HCT116 (cell line): Measurements from ENCODE around the gene CBX4. TPM values are rescaled to one million over a fixed set of nuclear protein-coding genes. Genes with fewer than 3 reads are reported as not detected.

Experiments used
- ATAC-seq: fragments of 200-7000 bp; cut with Tn5 transposase; 2 replicates; pipeline ENCODE4 v1.9.1; 2020; ENCODE audit warnings: mild to moderate bottlenecking, moderate library complexity
- BruUV-seq: library from RNA; stranded (reverse); fragments of 400-500 nt; replicated peaks from 2 replicates; lab custom pipeline; 2021; lab: Mats Ljungman, UMichigan
- CTCF ChIA-PET: fragments of 300-600 bp; sonication (Branson Sonifier 250); formaldehyde crosslinking; loops from one replicate; lab custom pipeline; 2021; ENCODE audit warnings: antibody characterized with exemption; lab: Charles Lee
- POLR2A ChIA-PET: fragments of 300-600, 350-600 bp; sonication (Branson Sonifier 250); formaldehyde crosslinking; loops from one replicate; lab custom pipeline; 2021; ENCODE audit warnings: antibody characterized with exemption; lab: Charles Lee
- RAD21 ChIA-PET, 2 experiments: fragments of 300-600 bp; sonication (Branson Sonifier 250); formaldehyde crosslinking; loops; one replicate each; lab custom pipeline; 2023; ENCODE audit warnings: low total read pairs in 2 of 2; ENCODE audit not compliant: uncharacterized antibody in 2 of 2, unreplicated experiment in 2 of 2, low non-redundant PET in 1 of 2; lab: Charles Lee
- DNase-seq: peaks from one replicate; pipeline ENCODE4 v3.0.0-alpha.2; 2010; ENCODE audit warnings: low read depth, low spot score
- H2AFZ ChIP-seq: fragments of 200-600 bp; shearing (Covaris generic), sonication (generic); 2 replicates; pipeline ENCODE4 v1.6.1; 2017; ENCODE audit warnings: low read depth, mixed run types, mixed read lengths, antibody characterized with exemption, low read length; ENCODE audit not compliant: poor library complexity, severe bottlenecking
- H3K27ac ChIP-seq: 2 replicates; pipeline ENCODE4 v1.5.1; 2012; ENCODE audit warnings: low read depth, low read length
- H3K27me3 ChIP-seq: fragments of 200-600 bp; sonication (generic); 2 replicates; pipeline ENCODE4 v1.6.1; 2016; ENCODE audit warnings: mixed run types, low read length, mixed read lengths; ENCODE audit not compliant: insufficient read depth
- H3K36me3 ChIP-seq, 2 experiments: fragments of 200-500 bp in 1 of 2; fragments of 200-600 bp in 1 of 2; sonication (Bioruptor generic) in 1 of 2; sonication (generic) in 1 of 2; 2 replicates each; pipeline versions ENCODE4 v1.5.1 to v1.6.1; 2014 to 2016; ENCODE audit warnings: low read length in 2 of 2, inconsistent platforms in 1 of 2, mixed read lengths in 1 of 2, mixed run types in 1 of 2; ENCODE audit not compliant: insufficient read depth in 2 of 2, control insufficient read depth in 1 of 2
- H3K4me1 ChIP-seq, 2 experiments: fragments of 200-600 bp in 1 of 2; sonication (generic) in 1 of 2; 2 replicates each; pipeline versions ENCODE4 v1.5.1 to v1.6.1; 2012 to 2017; ENCODE audit warnings: low read length in 2 of 2, inconsistent platforms in 1 of 2, mild to moderate bottlenecking in 1 of 2, mixed read lengths in 1 of 2, mixed run types in 1 of 2, moderate library complexity in 1 of 2; ENCODE audit not compliant: insufficient read depth in 2 of 2, control insufficient read depth in 1 of 2
- H3K4me2 ChIP-seq: fragments of 200-600 bp; sonication (generic); 2 replicates; pipeline ENCODE4 v1.6.1; 2017; ENCODE audit warnings: mixed run types, low read length, mixed read lengths
- H3K4me3 ChIP-seq, 2 experiments: fragments of 200-600 bp in 1 of 2; sonication (generic) in 1 of 2; replicated peaks in 1 of 2; 2 replicates each; pipeline ENCODE4 v1.5.1; 2011 to 2016; ENCODE audit warnings: low read length in 2 of 2, control low read depth in 1 of 2, low read depth in 1 of 2, mild to moderate bottlenecking in 1 of 2, mixed read lengths in 1 of 2, mixed run types in 1 of 2
- H3K79me2 ChIP-seq: fragments of 200-600 bp; sonication (generic); 2 replicates; pipeline ENCODE4 v1.6.1; 2017; ENCODE audit warnings: mild to moderate bottlenecking, mixed run types, low read length, moderate library complexity, mixed read lengths; ENCODE audit not compliant: insufficient read depth
- H3K9ac ChIP-seq: fragments of 200-600 bp; sonication (generic); 2 replicates; pipeline ENCODE4 v1.6.1; 2016; ENCODE audit warnings: low read length, mixed read lengths
- H3K9me2 ChIP-seq: fragments of 200-600 bp; sonication (generic), shearing (Covaris generic); 2 replicates; pipeline ENCODE4 v1.6.1; 2017; ENCODE audit warnings: mixed run types, mild to moderate bottlenecking, moderate library complexity; ENCODE audit not compliant: insufficient read depth
- H3K9me3 ChIP-seq, 2 experiments: fragments of 200-500 bp in 1 of 2; fragments of 200-600 bp in 1 of 2; sonication (Bioruptor generic) in 1 of 2; sonication (generic) in 1 of 2; 2 replicates each; pipeline ENCODE4 v1.6.1; 2014 to 2017; ENCODE audit warnings: low read length in 2 of 2, mixed read lengths in 2 of 2, inconsistent platforms in 1 of 2, low read depth in 1 of 2, mild to moderate bottlenecking in 1 of 2, mixed run types in 1 of 2, moderate library complexity in 1 of 2; ENCODE audit not compliant: control insufficient read depth in 1 of 2, insufficient read depth in 1 of 2
- H4K20me1 ChIP-seq: fragments of 200-600 bp; sonication (generic), shearing (Covaris generic); 2 replicates; pipeline ENCODE4 v1.6.1; 2017; ENCODE audit warnings: mixed run types, mild to moderate bottlenecking, moderate library complexity; ENCODE audit not compliant: insufficient read depth
- CEBPB ChIP-seq: IDR thresholded peaks from 2 replicates; pipeline ENCODE4 v1.6.1; 2012; ENCODE audit warnings: low read depth
- CTCF ChIP-seq, 3 experiments: fragments of 200-600 bp in 1 of 3; sonication (generic) in 1 of 3; IDR thresholded peaks in 2 of 3; conservative IDR thresholded peaks in 1 of 3; 2 replicates each; pipeline ENCODE4 v1.5.1; 2012 to 2017; ENCODE audit warnings: low read depth in 2 of 3, low read length in 2 of 3, antibody characterized with exemption in 1 of 3, borderline replicate concordance in 1 of 3, control low read depth in 1 of 3, mild to moderate bottlenecking in 1 of 3, mixed read lengths in 1 of 3, mixed run types in 1 of 3, moderate library complexity in 1 of 3; ENCODE audit not compliant: insufficient read depth in 1 of 3
- EGR1 ChIP-seq: IDR thresholded peaks from 2 replicates; pipeline ENCODE4 v1.6.1; 2012; ENCODE audit warnings: low read depth
- ELF1 ChIP-seq: IDR thresholded peaks from 2 replicates; pipeline ENCODE4 v1.6.1; 2012; ENCODE audit warnings: low read depth, borderline replicate concordance
- EZH2phosphoT487 ChIP-seq: fragments of 200-600 bp; IDR thresholded peaks from 2 replicates; pipeline ENCODE4 v1.6.1; 2018; ENCODE audit warnings: antibody characterized with exemption, borderline replicate concordance
- FOSL1 ChIP-seq: IDR thresholded peaks from 2 replicates; pipeline ENCODE4 v1.6.1; 2012; ENCODE audit warnings: low read depth
- JUND ChIP-seq: IDR thresholded peaks from 2 replicates; pipeline ENCODE4 v1.6.1; 2012
- POLR2A ChIP-seq: IDR thresholded peaks from 2 replicates; pipeline ENCODE4 v1.7.0; 2011; ENCODE audit warnings: borderline replicate concordance; ENCODE audit not compliant: insufficient read depth, insufficient read length; ENCODE audit errors: extremely low read depth
- POLR2AphosphoS5 ChIP-seq: IDR thresholded peaks from 2 replicates; pipeline ENCODE4 v1.6.1; 2011; ENCODE audit warnings: mild to moderate bottlenecking, low read depth, low read length, moderate library complexity
- RAD21 ChIP-seq: IDR thresholded peaks from 2 replicates; pipeline ENCODE4 v1.6.1; 2012; ENCODE audit warnings: low read depth, mild to moderate bottlenecking
- SP1 ChIP-seq: IDR thresholded peaks from 2 replicates; pipeline ENCODE4 v1.6.1; 2012; ENCODE audit warnings: low read depth
- SRF ChIP-seq: IDR thresholded peaks from 2 replicates; pipeline ENCODE4 v1.6.1; 2012; ENCODE audit warnings: low read depth
- TCF7L2 ChIP-seq: IDR thresholded peaks from 2 replicates; pipeline ENCODE4 v1.7.0; 2011; ENCODE audit warnings: borderline replicate concordance, inconsistent platforms; ENCODE audit not compliant: insufficient read depth, insufficient read length; ENCODE audit errors: extremely low read depth
- ZBTB33 ChIP-seq: IDR thresholded peaks from 2 replicates; pipeline ENCODE4 v1.6.1; 2011; ENCODE audit warnings: mild to moderate bottlenecking, low read length, moderate library complexity; ENCODE audit not compliant: insufficient replicate concordance; ENCODE audit errors: extremely low read depth
- intact Hi-C: fragments of 100-400 bp; cut with micrococcal nuclease; formaldehyde crosslinking; loops from 2 replicates; pipeline ENCODE4 v1.10.0; 2022
- total RNA-seq: library from RNA; stranded (reverse); gene quantifications from one replicate; pipeline ENCODE4 v1.2.1, GENCODE V29; 2021; ENCODE audit not compliant: unreplicated experiment

The CBX4 gene
- total RNA-seq, 1 experiment from 2014 or later: 60.9 TPM

DNA sequence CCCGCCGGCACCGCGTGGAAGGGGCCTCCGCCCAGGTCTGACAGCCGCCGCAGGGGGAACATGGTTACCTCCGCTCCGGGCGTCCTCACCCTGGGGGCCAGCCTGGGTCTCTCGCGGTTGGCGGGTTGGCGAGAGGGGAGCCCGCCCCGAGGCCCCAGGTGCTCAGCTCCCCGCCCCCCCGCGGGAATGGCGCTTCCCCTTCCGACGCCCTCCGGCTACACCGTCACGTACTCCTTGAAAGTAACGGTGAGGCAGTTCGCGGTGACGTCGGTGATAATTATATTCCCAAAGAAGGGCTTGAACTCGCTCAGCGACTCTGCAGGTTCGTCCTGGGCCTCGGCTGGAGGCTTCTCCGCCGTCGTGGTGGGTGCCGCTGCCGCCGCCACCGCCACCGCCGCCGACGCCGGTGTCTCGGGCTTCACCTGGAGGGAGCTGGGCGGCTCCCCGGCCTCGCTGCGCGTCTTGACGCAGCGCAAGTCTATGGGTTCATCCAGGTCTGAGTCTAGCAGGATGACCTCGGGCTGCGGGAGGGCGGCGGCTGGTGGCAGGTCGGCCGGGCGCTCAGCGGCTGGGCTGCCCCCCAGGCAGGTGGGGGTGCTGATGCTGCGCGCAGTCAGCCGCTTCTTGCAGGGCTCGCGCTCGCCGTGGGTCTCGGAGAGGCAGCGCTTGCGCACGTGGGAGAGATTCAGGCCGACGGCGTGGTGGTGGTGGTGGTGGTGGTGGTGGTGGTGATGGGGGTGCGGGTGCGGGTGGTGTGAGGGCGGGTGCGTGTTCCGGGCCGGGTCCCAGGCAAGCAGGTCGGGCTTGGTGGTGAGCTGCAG, 5.3 kb downstream of the CBX4 start:
- POLR2A ChIA-PET: interaction anchor here (0.9 kb wide), 1 partner anchor 17 kb away, joined by 3 read pairs; no protein-coding TSS in a partner anchor
- no peaks in the 10 kb centered on the region for H3K27me3 ChIP-seq
- RAD21 ChIA-PET: no interaction called here
- peaks cover 9 to 18% of the 10 kb centered on the region in 2 experiments; a peak in 2 of 4 replicates for H3K36me3 ChIP-seq
- peaks cover 4% of the 10 kb centered on the region; the same call in 1 of the 2 replicates for H4K20me1 ChIP-seq
- H3K4me2 ChIP-seq: no peak overlapping the region
- no peak for TF ChIP-seq TCF7L2
- TF ChIP-seq ELF1: no peak
- no peak for TF ChIP-seq FOSL1
- no peak for TF ChIP-seq JUND
- no peak overlapping the region for H2AFZ ChIP-seq
- H3K27ac ChIP-seq: no peak overlapping the region; the same call in 1 of the 2 replicates
- no peaks in the 10 kb centered on the region for H3K9me3 ChIP-seq
- H3K4me1 ChIP-seq: peaks cover 55 to 74% of the 10 kb centered on the region in 2 experiments
- DNase-seq: no peak
- no peak overlapping the region for H3K9ac ChIP-seq
- intact Hi-C loops: loop anchor here (2.0 kb wide), 1 partner anchor 43 kb away; no protein-coding TSS in a partner anchor
- ATAC-seq: no peak
- H3K79me2 ChIP-seq: peaks cover 52% of the 10 kb centered on the region
- no peak overlapping the region for H3K4me3 ChIP-seq
- CTCF ChIA-PET: interaction anchor here (1.4 kb wide), 1 partner anchor 45 kb away, joined by 5 read pairs; no protein-coding TSS in a partner anchor
- no peaks in the 10 kb centered on the region for H3K9me2 ChIP-seq
- BruUV-seq: no TSS peak

- 0 out of 4 replicates have a peak overlapping the region, but pooled peaks of 1 of the 2 experiments have one; percentile 8 for H3K4me3 ChIP-seq
- H3K9ac ChIP-seq: 0 out of 2 replicates have a peak overlapping the region, but pooled peaks have one; percentile 18
- H3K79me2 ChIP-seq: peaks cover 46% of the 10 kb centered on the region
- no peaks in the 10 kb centered on the region for H3K27me3 ChIP-seq
- H2AFZ ChIP-seq: no peak overlapping the region
- H3K9me2 ChIP-seq: no peaks in the 10 kb centered on the region
- intact Hi-C loops: no loop called here
- peaks cover 9 to 18% of the 10 kb centered on the region in 2 experiments; a peak in 2 of 4 replicates for H3K36me3 ChIP-seq
- no TSS peak for BruUV-seq
- peak overlapping the region; percentile 55 for H3K4me2 ChIP-seq
- DNase-seq: no peak
- RAD21 ChIA-PET: no interaction called here
- H3K27ac ChIP-seq: no peak overlapping the region
- CTCF ChIA-PET: no interaction called here
- peaks cover 58 to 73% of the 10 kb centered on the region in 2 experiments for H3K4me1 ChIP-seq
- no peaks in the 10 kb centered on the region for H3K9me3 ChIP-seq
- ATAC-seq: no peak
- TF ChIP-seq CTCF (IDR thresholded peaks at IDR 0.05 in 2 of 3, conservative IDR thresholded peaks at IDR 0.05 in 1 of 3; ENCODE audit: borderline replicate concordance in 1 of 3, insufficient read depth in 1 of 3, low read depth in 2 of 3, low read length in 2 of 3) (no peak), SRF (no peak), POLR2AphosphoS5 (no peak), EZH2phosphoT487 (no peak), CEBPB (no peak), SP1 (no peak), RAD21 (no peak), EGR1 (no peak), ZBTB33 (no peak), POLR2A (no peak)
- peaks cover 2% of the 10 kb centered on the region; the same call in 1 of the 2 replicates for H4K20me1 ChIP-seq
- POLR2A ChIA-PET: no interaction called here
These were observed 6.2 kb downstream of the CBX4 start for GRCh38 chr17:79833110-79833450.
